Duodenal mucosa (tissue), 2 donors: ENCODE measurements around the gene NPL.

ENCODE experiments used
- H3K27ac ChIP-seq: one replicate; pipeline ENCODE4 v1.7.0; 2013; ENCODE audit warnings: low read depth, low read length
- H3K27me3 ChIP-seq, 2 donors: one replicate each; pipeline ENCODE4 v1.7.0; 2013; ENCODE audit warnings: low read length in 2 of 2, control low read depth in 1 of 2; ENCODE audit not compliant: insufficient read depth in 2 of 2, control insufficient read depth in 1 of 2
- H3K36me3 ChIP-seq, 2 donors: one replicate each; pipeline ENCODE4 v1.7.0; 2013; ENCODE audit warnings: low read length in 2 of 2, control low read depth in 1 of 2; ENCODE audit not compliant: insufficient read depth in 2 of 2, control insufficient read depth in 1 of 2
- H3K4me1 ChIP-seq, 2 donors: one replicate each; pipeline ENCODE4 v1.7.0; 2013; ENCODE audit warnings: low read length in 2 of 2, control low read depth in 1 of 2; ENCODE audit not compliant: insufficient read depth in 2 of 2, control insufficient read depth in 1 of 2
- H3K4me3 ChIP-seq, 2 donors: one replicate each; pipeline ENCODE4 v1.7.0; 2013; ENCODE audit warnings: low read length in 2 of 2, low read depth in 1 of 2
- H3K9ac ChIP-seq, 2 donors: one replicate each; pipeline ENCODE4 v1.7.0; 2013; ENCODE audit warnings: low read length in 2 of 2, low read depth in 1 of 2
- H3K9me3 ChIP-seq, 2 donors: one replicate each; pipeline ENCODE4 v1.7.0; 2013; ENCODE audit warnings: low read length in 2 of 2, control low read depth in 1 of 2; ENCODE audit not compliant: control insufficient read depth in 1 of 2

The NPL gene, protein sequence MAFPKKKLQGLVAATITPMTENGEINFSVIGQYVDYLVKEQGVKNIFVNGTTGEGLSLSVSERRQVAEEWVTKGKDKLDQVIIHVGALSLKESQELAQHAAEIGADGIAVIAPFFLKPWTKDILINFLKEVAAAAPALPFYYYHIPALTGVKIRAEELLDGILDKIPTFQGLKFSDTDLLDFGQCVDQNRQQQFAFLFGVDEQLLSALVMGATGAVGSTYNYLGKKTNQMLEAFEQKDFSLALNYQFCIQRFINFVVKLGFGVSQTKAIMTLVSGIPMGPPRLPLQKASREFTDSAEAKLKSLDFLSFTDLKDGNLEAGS

DNA sequence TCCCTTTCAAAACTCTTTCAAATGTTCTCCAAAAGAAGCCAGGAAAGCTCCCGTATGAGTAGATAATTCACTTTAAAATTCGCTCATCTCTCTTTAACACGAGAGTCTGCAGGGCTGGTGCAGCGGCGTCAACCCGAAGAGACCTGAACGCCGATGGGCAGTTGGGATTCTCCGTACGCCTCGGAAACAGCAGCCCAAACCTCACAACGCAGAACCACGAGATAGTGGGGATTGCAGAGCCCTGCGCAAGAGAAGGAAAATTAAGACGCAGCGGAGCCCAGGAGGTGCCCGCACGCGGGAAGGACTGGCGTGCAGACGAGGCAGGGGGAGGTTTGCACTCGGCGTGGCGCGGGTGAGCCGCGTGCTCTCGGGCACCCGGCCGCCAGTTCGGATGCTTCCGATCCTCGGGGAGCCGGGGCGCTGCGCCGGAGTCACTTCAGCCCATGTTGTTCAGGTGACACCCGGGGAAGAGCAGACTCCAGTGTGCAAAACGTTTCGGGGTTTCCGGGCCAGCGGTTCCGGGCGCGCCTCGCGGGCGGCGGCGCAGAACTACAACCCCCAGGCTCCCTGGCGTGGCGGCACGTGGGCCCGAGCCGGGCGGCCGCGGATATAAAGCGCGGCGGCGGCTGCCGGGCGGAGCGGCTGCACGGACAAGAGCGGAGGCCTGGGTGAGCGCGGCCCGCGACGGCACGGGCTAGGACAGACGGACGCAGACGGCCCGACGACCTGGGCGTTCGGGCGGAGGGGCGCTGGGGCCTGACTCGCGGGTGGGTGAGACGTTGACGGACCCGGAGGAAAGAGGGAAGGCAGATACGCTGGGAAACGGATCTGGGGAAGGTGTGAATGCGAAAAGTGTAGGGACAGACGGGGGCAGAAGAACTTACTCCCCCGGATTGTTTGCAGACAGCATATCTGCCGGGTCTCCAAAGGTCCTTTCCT is at the start of gene NPL:
TSS of gene NPL (plus strand) at position 636 of the 939 bp plus-strand sequence. CDS start 4,599 bp downstream, outside the sequence.
- Histone ChIP-seq H3K4me3 (peak within 1 kb of the TSS; percentile 81 to 82), H3K9ac (peak within 1 kb of the TSS; percentile 67), H3K27ac (peak within 1 kb of the TSS; percentile 4)

DNA sequence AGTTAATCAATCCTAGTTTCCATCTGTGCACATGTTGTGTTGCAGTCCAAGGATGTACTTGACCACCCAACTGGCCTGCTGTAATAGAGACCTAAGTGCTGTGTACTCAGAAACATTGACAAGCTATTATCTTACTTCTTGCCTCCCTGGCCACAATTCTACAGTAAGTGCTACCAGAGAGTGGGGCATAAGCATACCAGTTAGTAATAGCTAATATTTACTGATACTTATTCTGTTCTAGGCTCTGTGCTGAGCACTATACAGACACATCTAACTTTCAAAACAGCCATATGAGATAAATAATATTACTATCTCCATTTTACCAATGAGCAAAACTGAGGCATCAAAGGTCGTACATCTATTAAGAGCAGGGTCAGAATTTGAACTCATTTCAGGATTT is 49.5 kb upstream of the NPL start:
- no peaks in the 10 kb centered on the region for H3K9me3 ChIP-seq
- H3K27ac ChIP-seq: no peak overlapping the region

More for the DNA sequence above, at the start of gene NPL:
- Histone ChIP-seq H3K9me3 (no peaks in the 10 kb centered on the region), H3K36me3 (no peaks in the 10 kb centered on the region), H3K27me3 (peaks cover 0 to 4% of the 10 kb centered on the region in 2 donors), H3K4me1 (peaks cover 0 to 7% of the 10 kb centered on the region in 2 donors)

DNA sequence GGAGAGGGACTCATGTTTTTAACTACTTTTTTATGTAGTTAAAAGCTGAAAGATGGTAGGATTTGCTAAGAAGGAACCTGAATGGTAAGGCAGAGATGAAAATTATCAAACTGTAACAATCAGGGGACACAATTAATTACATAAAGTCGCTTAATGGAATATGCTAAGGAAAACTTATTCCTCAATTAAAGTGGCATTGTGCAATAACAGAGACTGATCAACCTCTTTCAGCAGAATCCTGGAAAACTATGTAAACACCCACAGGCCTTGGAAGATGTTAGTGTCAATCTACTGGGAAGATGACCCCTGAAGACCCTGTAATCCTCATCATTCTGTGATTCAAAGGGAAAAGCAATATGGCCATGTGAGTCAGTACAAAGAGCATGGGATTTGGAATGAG is 46.8 kb upstream of the NPL start:
- Histone ChIP-seq H3K4me1 (no peaks in the 10 kb centered on the region), H3K9ac (no peak overlapping the region), H3K27me3 (no peaks in the 10 kb centered on the region), H3K9me3 (no peaks in the 10 kb centered on the region), H3K36me3 (no peaks in the 10 kb centered on the region), H3K27ac (no peak overlapping the region), H3K4me3 (no peak overlapping the region)

More for the DNA sequence above, 49.5 kb upstream of the NPL start:
- H3K4me3 ChIP-seq: no peak overlapping the region
- no peaks in the 10 kb centered on the region for H3K36me3 ChIP-seq
- H3K9ac ChIP-seq: no peak overlapping the region
- H3K4me1 ChIP-seq: no peaks in the 10 kb centered on the region
- H3K27me3 ChIP-seq: no peaks in the 10 kb centered on the region

DNA sequence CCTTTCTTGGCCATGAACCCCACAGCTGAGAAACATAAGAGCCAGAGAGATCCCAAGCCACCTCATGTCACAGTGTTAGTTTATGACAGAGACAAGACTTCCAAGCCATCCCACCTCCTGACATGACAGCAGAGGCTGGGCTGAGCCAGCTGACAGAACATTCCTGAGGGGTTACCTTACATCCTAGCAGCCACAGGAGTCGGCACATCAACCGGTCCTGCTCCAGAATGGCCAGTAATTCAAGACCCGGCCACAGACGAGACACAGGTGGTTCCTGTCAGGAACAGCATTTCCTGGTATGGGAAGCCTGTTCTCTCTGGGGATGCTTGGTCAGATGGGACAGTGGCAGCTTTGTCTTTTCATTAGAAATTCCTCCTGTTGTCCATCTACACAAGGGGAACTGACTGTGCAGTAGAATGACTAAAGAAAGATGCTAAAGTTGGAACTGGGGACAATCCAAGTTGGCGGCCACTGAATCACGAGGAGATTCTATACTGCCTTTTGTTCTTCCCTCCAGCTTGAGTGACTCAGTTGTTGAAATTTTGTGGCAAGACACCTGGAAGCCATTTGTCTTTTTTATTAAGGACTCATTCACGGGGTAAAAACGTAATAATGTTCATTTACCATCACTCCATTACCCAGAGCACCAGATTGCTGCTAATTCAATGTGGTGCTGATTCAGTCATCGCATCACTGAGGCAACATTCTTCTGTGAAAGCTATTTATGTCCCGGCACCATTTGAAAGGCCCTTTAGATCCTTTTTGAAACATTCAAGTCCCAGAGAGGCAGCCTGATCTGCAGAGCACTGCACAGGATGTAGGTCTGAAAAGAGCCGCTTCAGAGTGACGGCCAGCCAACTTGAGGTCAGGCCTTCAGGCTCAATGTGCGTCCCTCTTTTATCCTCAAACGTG is 37.2 kb upstream of the NPL start:
- Histone ChIP-seq H3K36me3 (no peaks in the 10 kb centered on the region), H3K4me1 (peaks cover 9 to 10% of the 10 kb centered on the region in 2 donors), H3K9me3 (no peaks in the 10 kb centered on the region), H3K27ac (no peak overlapping the region), H3K9ac (no peak overlapping the region), H3K27me3 (no peaks in the 10 kb centered on the region), H3K4me3 (no peak overlapping the region)

GRCh38 chr1:182754087-182754486 is 35.5 kb upstream of the NPL start:
- H3K27me3 ChIP-seq: no peaks in the 10 kb centered on the region
- no peak overlapping the region for H3K9ac ChIP-seq
- H3K9me3 ChIP-seq: no peaks in the 10 kb centered on the region
- H3K36me3 ChIP-seq: no peaks in the 10 kb centered on the region
- no peak overlapping the region for H3K27ac ChIP-seq
- H3K4me3 ChIP-seq: no peak overlapping the region
- H3K4me1 ChIP-seq: peaks cover 9 to 10% of the 10 kb centered on the region in 2 donors

DNA sequence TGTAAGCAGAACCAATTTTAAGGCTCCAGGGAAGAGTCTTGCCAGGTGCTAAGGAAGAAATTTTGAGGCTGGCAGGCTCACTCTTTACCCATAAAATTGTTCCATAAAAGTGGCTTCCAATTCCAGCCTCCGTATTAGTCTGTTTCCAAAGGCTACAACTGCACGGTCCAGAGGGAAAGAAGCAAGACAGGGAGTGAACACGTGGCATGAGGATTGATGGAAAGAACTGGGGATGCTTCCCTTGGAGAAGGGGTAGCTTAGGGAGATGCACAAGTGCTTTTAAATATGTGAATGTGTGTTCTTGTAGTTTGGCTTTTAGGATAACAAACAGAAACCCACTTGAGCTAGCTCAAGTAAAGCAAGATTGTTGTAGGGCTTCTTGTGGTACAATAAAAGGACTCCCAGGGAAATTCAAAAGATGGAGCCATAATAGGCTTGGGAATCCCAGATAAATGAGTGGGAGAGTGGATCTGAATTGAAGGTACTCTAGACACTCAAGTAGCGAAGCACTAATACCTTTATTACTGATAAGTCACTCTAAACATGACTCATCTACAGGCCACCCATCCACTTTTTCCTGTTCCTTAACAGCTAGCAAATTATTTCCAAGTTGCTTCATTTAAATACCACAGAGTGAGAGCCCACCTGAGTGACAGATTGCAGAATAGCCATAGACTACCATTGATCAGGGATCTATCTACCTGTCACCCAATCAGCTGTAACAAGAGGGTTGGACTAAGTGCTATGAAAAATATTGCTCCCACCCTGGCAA is 34.8 kb upstream of the NPL start:
- H3K36me3 ChIP-seq: no peaks in the 10 kb centered on the region
- no peak overlapping the region for H3K4me3 ChIP-seq
- no peaks in the 10 kb centered on the region for H3K27me3 ChIP-seq
- H3K9me3 ChIP-seq: no peaks in the 10 kb centered on the region
- peaks cover 9 to 10% of the 10 kb centered on the region in 2 donors for H3K4me1 ChIP-seq
- H3K9ac ChIP-seq: no peak overlapping the region
- no peak overlapping the region for H3K27ac ChIP-seq

DNA sequence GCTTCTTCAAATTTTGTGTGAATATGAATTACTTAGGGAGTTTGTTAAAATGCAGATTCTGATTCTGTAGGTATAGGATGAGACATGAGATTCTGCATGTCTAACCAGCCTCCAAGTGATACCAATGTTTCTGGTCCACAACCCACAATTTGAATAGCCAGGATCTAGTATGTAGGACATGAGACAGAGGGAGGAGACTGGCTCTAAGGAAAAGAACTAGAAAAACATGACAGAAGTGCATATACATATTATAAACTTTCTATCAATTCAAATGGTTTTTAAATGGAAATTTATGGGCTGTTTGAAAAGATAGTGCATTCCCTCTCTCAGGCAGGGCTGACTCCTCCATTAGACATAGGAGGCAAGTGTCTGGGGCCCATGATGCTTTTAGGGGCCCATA is 33.9 kb upstream of the NPL start:
- H3K9me3 ChIP-seq: no peaks in the 10 kb centered on the region
- H3K4me1 ChIP-seq: peaks cover 9 to 10% of the 10 kb centered on the region in 2 donors
- no peak overlapping the region for H3K9ac ChIP-seq
- no peak overlapping the region for H3K27ac ChIP-seq
- H3K36me3 ChIP-seq: no peaks in the 10 kb centered on the region
- no peak overlapping the region for H3K4me3 ChIP-seq
- H3K27me3 ChIP-seq: no peaks in the 10 kb centered on the region

- H3K9ac ChIP-seq: no peak overlapping the region
- peaks cover 0 to 2% of the 10 kb centered on the region in 2 donors for H3K9me3 ChIP-seq
- H3K4me3 ChIP-seq: no peak overlapping the region
- no peaks in the 10 kb centered on the region for H3K27me3 ChIP-seq
- no peaks in the 10 kb centered on the region for H3K36me3 ChIP-seq
- no peak overlapping the region for H3K27ac ChIP-seq
- peaks cover 9 to 10% of the 10 kb centered on the region in 2 donors for H3K4me1 ChIP-seq
Measured at GRCh38 chr1:182756423-182756822, 33.1 kb upstream of the NPL start.
